Adipose tissue (tissue), 3 donors: Measurements from ENCODE around the gene SORCS2. TPM values are rescaled to one million over a fixed set of nuclear protein-coding genes. Genes with fewer than 3 reads are reported as not detected.
"Not testable (repeated sequence)": the region's sequence is repeated elsewhere in the genome, so short reads cannot be mapped to it uniquely, and the experiment has no call there.

ENCODE experiments used
- H3K27ac ChIP-seq: one replicate; pipeline ENCODE4 v1.5.1; 2013; ENCODE audit warnings: low read depth, low read length
- WGBS, 3 donors: extraction: QIAGEN DNeasy Blood & Tissue Kit; methylation state at CpG; one replicate each; pipeline ENCODE4 v1.1.7; 2013; 5-methylcytosine and 5-hydroxymethylcytosine counted together
- polyA plus RNA-seq, 3 donors: library from polyadenylated mRNA; stranded (reverse); fragments of 200-250 nt; gene quantifications; one replicate each; pipeline ENCODE4 v1.2.3, GENCODE V29; 2013
- donor health status: healthy with polysubstance abuse.
- donor health status: Bipolar disorder and iron deficiency.
- donor health status: healthy.

SORCS2 gene
- polyA plus RNA-seq, 3 donors, result 0.22 to 2.2 (median 0.83) TPM

GRCh38 chr4:7434766-7435150 lies 242.4 kb downstream of the SORCS2 start, which contains the start of gene PSAPL1:
Gene PSAPL1 (minus strand): TSS chr4:7434930. CDS start chr4:7434879, 51 bp downstream.
- 20 to 33% (median 26%) methylated on average over 7 of the region's 7 CpGs for WGBS, 3 donors
- no peak within 1 kb of the TSS for H3K27ac ChIP-seq

GRCh38 chr4:7435471-7436061 lies 243.2 kb downstream of the SORCS2 start:
- no peak overlapping the region for H3K27ac ChIP-seq
- WGBS, 3 donors, result 55 to 69% (median 69%) methylated on average over 11 of the region's 11 CpGs

- H3K27ac ChIP-seq, result no peak overlapping the region
- 79 to 82% (median 82%) methylated on average over 13 of the region's 13 CpGs for WGBS, 3 donors
Observed at GRCh38 chr4:7436256-7436655, 243.9 kb downstream of the SORCS2 start.

DNA sequence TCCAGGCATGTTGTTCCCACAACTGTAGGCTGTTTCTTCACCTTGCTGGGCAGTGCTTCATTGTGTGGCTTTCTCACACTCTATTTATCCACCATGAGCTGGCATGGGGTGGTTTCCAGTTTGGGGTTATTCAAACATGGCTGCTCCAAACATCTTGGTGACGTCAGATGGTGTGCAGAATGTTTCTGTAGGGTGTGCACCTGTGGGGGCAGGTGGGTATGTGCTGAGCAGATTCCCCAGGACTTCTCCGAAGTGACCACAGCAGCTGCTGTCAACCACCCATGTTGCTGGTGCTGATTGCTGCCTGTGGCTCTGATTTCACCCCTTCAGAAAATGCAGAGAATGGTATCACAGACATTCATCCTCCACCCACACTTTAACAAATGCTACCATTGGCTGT lies 247.4 kb downstream of the SORCS2 start:
- WGBS, 3 donors, result 70 to 88% (median 81%) methylated on average over 2 of the region's 2 CpGs
- no peak overlapping the region for H3K27ac ChIP-seq

- 71 to 85% (median 71%) methylated on average over 4 to 7 of the region's 7 CpGs for WGBS, 3 donors
- H3K27ac ChIP-seq, result no peak overlapping the region
Observed at GRCh38 chr4:7441201-7441600, 248.9 kb downstream of the SORCS2 start.

- WGBS, 3 donors, result 43 to 52% (median 48%) methylated on average over 15 of the region's 15 CpGs
- H3K27ac ChIP-seq, result no peak overlapping the region
Observed at GRCh38 chr4:7442574-7443162, 250.3 kb downstream of the SORCS2 start.

DNA sequence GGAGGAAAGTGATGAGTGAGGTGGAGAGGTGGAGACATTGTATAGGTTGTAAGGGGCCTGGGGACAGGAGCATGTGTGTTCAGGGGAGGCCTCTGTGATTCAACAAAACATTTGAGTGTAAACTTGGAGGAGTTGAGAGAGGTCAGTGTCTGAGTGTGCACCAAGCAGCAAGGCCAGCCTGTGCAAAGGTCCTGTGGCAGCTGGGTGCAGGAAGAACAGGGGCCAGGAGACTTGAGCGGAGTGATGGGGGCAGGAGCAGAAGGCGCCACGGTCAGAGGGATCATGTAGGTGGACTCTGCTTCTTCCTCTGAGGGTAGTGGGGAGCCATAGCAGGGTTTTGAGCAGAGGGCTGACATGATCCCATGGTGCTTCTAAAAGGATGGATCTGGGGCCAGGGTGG lies 252.0 kb downstream of the SORCS2 start:
- 72 to 97% (median 92%) methylated on average over 3 of the region's 3 CpGs for WGBS, 3 donors
- H3K27ac ChIP-seq, result no peak overlapping the region

- no peak overlapping the region for H3K27ac ChIP-seq
- 64 to 83% (median 74%) methylated on average over 12 of the region's 12 CpGs for WGBS, 3 donors
Observed at GRCh38 chr4:7444731-7445130, 252.4 kb downstream of the SORCS2 start.

DNA sequence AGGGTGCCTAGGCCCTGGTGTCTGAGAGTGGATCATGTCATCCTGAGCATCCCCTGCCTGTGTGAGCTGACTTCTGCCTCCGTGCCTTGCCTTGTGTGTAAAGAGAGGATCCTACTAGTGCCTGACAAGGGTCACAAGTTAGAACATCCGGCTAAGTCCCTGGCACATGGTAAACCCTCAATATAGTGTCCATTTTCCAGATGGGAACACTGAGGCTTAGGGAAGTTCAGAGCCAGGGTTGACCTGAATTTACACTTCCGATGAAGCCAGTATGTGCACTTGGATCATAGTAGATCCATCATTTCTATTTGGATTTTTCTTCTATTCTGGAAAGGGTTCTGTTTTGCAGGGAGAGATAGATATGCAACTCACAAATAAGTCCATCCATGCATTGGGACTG lies 254.9 kb downstream of the SORCS2 start:
- WGBS, 3 donors, result 65 to 90% (median 81%) methylated on average over 3 of the region's 3 CpGs
- no peak overlapping the region for H3K27ac ChIP-seq

DNA sequence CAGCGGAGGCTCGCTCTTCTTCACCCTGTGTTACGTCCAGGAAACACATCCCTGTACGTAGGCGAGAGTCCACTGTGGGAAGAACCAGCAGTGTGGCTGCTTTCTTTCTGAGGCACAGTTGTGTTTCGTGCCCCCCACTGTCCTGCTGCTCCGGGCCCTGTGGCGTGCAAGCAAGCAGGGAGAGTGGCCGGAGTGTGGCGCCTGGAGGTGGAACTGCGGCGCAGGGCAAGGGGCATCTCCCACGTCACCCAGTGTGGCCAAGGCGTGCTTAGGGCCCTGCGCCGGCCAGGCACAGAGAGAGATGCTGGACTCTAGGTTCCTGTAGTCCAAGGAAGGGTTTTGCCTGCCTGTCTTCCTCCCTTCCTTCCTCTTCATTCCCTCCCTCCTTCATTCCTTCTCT lies 255.7 kb downstream of the SORCS2 start:
- H3K27ac ChIP-seq, result no peak overlapping the region
- 56 to 72% (median 72%) methylated on average over 16 of the region's 16 CpGs for WGBS, 3 donors

DNA sequence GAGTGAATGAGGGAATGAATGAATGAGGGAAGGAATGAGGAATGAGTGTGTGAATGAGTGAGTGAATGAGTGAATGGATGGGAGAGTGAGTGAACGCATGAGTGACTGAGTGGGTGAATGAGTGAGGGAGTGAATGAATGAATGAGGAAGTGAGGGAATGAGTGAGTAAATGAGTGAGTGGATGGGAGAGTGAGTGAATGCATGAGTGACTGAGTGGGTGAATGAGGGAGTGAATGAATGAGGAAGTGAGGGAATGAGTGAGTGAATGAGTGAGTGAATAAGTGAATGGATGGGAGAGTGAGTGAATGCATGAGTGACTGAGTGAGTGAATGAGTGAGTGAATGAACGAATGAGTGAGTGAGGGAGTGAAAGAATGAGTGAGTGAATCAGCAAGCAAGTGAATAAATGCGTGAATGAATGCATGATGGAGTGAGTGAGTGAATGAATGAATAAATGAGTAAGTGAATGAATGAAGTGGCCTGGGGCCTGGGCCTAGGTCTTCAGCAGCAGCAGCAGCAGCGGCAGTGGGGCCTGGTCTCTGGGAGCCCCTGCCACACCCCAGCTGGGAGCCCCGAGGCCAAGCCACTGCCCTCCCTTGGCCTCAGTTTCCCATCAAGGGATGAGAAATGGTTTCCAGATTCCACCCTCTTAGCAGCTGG lies 258.6 kb downstream of the SORCS2 start:
- WGBS, 3 donors, result 72 to 78% (median 76%) methylated on average over 5 of the region's 5 CpGs
- H3K27ac ChIP-seq, result no peak overlapping the region

- WGBS, 3 donors, result 59 to 64% (median 63%) methylated on average over 2 of the region's 2 CpGs
- H3K27ac ChIP-seq, result no peak overlapping the region
Observed at GRCh38 chr4:7451434-7451789, 259.1 kb downstream of the SORCS2 start.

DNA sequence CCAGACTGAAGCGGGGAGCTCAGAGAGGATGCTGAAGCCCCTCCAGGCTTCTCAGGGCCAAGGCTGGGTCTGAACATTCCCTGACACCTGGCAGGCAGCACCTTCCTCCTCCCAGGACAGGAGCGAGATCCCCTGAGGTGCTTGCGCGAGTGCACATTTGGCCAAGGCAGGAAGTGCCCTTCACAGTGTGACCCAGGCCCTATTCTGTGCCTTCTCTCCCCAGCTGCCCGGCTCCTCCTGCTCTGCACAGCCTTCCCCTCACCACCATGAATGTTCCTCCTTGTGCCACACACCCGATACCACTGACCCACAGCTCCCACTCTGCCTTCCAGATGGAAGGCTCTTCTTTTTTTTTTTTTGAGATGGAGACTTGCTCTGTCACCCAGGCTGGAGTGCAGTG lies 259.5 kb downstream of the SORCS2 start:
- 68 to 81% (median 79%) methylated on average over 4 to 6 of the region's 6 CpGs for WGBS, 3 donors
- H3K27ac ChIP-seq, result no peak overlapping the region

GRCh38 chr4:7452802-7453201 lies 260.5 kb downstream of the SORCS2 start:
- 84 to 97% (median 97%) methylated on average over 9 of the region's 9 CpGs for WGBS, 3 donors
- H3K27ac ChIP-seq, result not testable (repeated sequence)

- WGBS, 3 donors, result 84 to 89% (median 87%) methylated on average over 16 of the region's 16 CpGs
- H3K27ac ChIP-seq, result no peak overlapping the region
Observed at GRCh38 chr4:7457201-7458065, 265.1 kb downstream of the SORCS2 start.

DNA sequence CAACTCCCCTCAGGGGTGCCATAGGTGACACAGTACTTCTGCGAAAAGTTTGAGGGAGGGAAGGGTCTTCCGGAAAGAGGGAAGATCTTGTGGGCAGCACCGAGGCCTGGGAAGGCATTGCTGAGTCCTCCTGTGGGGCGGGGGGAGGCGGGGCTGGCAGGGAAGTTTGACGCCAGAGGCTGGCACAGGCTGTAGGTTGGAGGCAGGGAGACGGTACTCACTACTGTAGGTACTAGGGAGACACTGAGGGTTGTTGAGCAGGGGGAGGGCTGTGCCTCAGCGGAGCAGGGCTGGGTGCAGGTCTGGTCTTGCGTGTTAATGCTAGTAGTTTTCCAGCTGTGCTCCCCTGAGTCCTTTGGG lies 265.7 kb downstream of the SORCS2 start:
- H3K27ac ChIP-seq, result no peak overlapping the region
- 53 to 79% (median 71%) methylated on average over 9 of the region's 9 CpGs for WGBS, 3 donors

GRCh38 chr4:7458477-7458876 lies 266.1 kb downstream of the SORCS2 start:
- no peak overlapping the region for H3K27ac ChIP-seq
- WGBS, 3 donors, result 81 to 93% (median 88%) methylated on average over 4 of the region's 4 CpGs

DNA sequence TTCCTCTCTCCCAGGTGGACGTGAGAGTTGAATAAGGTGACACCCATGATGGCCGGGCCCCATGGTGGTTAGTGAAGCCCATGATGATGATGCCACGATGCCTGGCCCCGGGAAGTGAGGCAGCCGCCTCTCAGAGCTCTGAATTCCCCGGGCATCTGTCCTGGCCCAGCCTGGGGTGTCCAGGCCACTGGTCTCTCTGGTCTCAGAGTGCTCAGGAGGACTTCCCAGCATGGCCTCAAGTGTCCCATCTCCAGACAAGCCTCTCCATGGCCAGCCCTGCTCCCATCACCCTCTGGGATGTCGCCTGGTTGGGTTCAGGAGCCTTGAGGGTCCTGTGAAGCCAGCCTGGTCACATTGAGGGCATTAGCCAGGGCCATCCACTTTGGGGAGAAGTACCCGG lies 267.1 kb downstream of the SORCS2 start:
- WGBS, 3 donors, result 88 to 91% (median 88%) methylated on average over 8 of the region's 8 CpGs
- H3K27ac ChIP-seq, result no peak overlapping the region

- no peak overlapping the region for H3K27ac ChIP-seq
- 29 to 64% (median 50%) methylated on average over 17 of the region's 17 CpGs for WGBS, 3 donors
Observed at GRCh38 chr4:7460566-7460965, 268.2 kb downstream of the SORCS2 start.
